T-helper 2 cell treated with Interferon-gamma antibody and Interleukin-4, amounts not matched to agents 5 μg/mL and 100 μg/mL, for 36 hours (primary cell): ENCODE results near the gene GCM1.

ENCODE experiments used
- DNase-seq: peaks from one replicate; pipeline ENCODE4 v3.0.0; 2021; ENCODE audit warnings: low spot score
- H3K27ac Mint-ChIP-seq: one replicate; pipeline ENCODE4 v1.8.0; 2021; ENCODE audit warnings: mild to moderate bottlenecking, mixed read lengths
- H3K27me3 Mint-ChIP-seq: one replicate; pipeline ENCODE4 v1.8.0; 2021; ENCODE audit warnings: low read depth, mixed read lengths
- H3K36me3 Mint-ChIP-seq: one replicate; pipeline ENCODE4 v1.8.0; 2021; ENCODE audit warnings: low read depth, mixed read lengths
- H3K4me1 Mint-ChIP-seq: one replicate; pipeline ENCODE4 v1.8.0; 2021; ENCODE audit warnings: low read depth, mixed read lengths
- H3K4me3 Mint-ChIP-seq: one replicate; pipeline ENCODE4 v1.8.0; 2022; ENCODE audit warnings: mild to moderate bottlenecking, moderate library complexity, mixed read lengths
- H3K9me3 Mint-ChIP-seq: one replicate; pipeline ENCODE4 v1.8.0; 2021; ENCODE audit warnings: mixed read lengths

Gene GCM1, protein sequence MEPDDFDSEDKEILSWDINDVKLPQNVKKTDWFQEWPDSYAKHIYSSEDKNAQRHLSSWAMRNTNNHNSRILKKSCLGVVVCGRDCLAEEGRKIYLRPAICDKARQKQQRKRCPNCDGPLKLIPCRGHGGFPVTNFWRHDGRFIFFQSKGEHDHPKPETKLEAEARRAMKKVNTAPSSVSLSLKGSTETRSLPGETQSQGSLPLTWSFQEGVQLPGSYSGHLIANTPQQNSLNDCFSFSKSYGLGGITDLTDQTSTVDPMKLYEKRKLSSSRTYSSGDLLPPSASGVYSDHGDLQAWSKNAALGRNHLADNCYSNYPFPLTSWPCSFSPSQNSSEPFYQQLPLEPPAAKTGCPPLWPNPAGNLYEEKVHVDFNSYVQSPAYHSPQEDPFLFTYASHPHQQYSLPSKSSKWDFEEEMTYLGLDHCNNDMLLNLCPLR

DNA sequence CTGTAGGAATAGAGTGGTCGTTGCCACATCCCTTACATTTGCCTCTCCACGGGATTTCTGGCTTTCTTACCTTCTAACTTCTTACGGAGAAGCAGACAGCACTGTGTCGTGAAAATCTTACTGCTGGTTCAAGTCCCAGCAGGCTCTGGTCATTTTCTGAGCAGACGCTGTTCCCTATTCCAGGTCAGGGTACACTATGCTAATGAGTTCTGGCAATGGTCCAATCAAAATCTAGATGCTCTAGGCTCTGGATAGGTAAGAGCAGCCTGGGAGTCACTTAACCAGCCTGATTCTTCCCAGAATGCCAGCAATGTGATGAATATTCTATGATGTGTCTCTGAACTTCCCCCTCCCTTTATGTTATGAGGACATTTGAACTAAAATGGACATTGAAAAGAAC lies at the start of gene GCM1:
GCM1 (minus strand) TSS at position 158 of the 400 bp plus-strand sequence. CDS start 3,209 bp downstream, outside the sequence.
- H3K27me3 Mint-ChIP-seq, result peaks cover 9% of the 10 kb centered on the region
- no peaks in the 10 kb centered on the region for H3K9me3 Mint-ChIP-seq
- no peak for DNase-seq
- no peak within 1 kb of the TSS for H3K4me3 Mint-ChIP-seq
- no peaks in the 10 kb centered on the region for H3K4me1 Mint-ChIP-seq
- no peak within 1 kb of the TSS for H3K27ac Mint-ChIP-seq
- H3K36me3 Mint-ChIP-seq, result no peaks in the 10 kb centered on the region

DNA sequence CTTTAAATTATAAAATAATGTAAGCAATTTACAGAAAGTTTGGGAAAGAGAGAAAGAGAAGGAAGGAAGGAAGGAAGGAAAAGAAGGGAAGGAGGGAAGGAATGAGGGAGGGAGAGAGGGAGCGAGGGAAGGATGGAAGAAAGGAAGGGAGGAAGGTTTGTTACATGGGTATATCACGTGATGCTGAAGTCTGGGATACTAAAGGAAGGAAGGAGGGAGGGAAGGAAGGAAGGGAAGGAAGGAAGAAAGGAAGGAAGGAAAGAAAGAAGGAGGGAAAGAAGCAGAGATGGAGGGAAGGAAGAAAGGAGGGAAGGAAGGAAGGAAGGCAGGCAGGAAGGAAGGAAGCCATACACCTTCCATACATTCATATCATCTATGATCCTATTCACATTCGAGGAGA lies 48.9 kb upstream of the GCM1 start:
- Mint-ChIP-seq H3K4me1 (peaks cover 6% of the 10 kb centered on the region), H3K4me3 (no peak overlapping the region), H3K27ac (no peak overlapping the region), H3K27me3 (peaks cover 4% of the 10 kb centered on the region), H3K36me3 (no peaks in the 10 kb centered on the region), H3K9me3 (no peaks in the 10 kb centered on the region)
- no peak for DNase-seq

DNA sequence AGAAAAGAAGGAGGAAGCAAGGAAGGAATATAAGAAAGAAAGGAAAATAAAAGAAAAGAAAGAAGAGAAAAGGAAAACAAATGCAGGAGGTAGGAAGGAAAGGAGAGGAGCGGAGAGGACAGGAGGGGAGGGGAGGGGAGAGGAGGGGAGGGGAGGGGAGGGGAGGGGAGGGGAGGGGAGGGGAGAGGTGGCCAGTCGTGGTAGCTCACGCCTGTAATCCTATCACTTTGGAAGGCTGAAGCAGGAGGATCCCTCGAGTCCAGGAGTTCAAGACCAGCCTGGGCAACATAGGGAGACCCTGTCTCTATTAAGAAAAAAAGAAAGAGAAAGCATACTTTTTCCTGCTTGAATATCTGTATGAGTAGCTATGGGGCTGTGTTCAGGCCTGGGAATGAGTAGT lies 46.4 kb upstream of the GCM1 start:
- no peak for DNase-seq
- H3K27ac Mint-ChIP-seq, result no peak overlapping the region
- peaks cover 4% of the 10 kb centered on the region for H3K27me3 Mint-ChIP-seq
- H3K36me3 Mint-ChIP-seq, result no peaks in the 10 kb centered on the region
- no peak overlapping the region for H3K4me3 Mint-ChIP-seq
- H3K9me3 Mint-ChIP-seq, result no peaks in the 10 kb centered on the region
- peaks cover 8% of the 10 kb centered on the region for H3K4me1 Mint-ChIP-seq

DNA sequence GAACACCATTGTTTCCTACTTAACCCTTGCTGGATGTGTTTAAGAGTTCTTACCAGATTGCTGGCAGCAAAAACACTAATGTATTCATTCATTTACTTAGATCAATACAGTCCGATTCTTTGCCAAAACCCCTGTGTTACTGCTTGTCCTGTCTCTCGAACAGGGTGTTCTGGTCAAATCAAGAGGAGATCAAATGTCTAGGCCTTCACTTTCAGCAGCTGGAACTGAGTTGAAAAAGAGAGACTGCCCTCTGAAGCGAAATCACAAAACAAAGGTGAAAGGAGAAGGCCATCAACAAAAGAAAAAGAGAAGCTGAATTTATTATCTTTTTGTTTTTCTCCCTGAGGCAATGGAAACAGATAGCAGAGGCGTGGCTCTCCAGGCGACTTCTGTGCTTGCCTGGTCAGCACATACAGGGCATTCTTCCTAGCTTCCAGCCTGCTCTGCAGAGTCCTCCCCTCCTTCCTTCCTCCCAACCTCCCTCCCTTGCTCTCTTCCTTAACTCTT lies 44.1 kb upstream of the GCM1 start:
- Mint-ChIP-seq H3K9me3 (no peaks in the 10 kb centered on the region), H3K4me3 (no peak overlapping the region), H3K4me1 (peaks cover 14% of the 10 kb centered on the region), H3K36me3 (no peaks in the 10 kb centered on the region), H3K27ac (no peak overlapping the region), H3K27me3 (peaks cover 2% of the 10 kb centered on the region)
- no peak for DNase-seq

DNA sequence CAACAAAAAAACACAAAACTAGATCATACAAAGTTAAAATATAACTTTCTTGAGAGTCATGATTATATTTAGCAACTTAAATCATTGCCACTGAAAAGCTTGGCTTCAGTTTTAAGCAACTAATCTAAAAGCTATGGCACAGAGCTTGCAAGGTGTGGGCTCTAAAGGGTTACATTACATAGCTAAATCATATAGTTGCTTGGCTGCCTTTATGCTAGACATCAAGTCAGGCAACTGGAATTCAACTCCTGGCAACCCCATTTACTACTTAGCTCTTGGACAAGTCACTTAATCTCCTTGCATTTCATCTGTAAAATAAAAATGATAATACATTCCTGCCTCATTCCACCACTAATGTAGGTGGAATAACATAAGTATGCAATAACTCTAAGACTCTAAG lies 40.9 kb upstream of the GCM1 start:
- H3K4me3 Mint-ChIP-seq, result no peak overlapping the region
- no peaks in the 10 kb centered on the region for H3K36me3 Mint-ChIP-seq
- H3K4me1 Mint-ChIP-seq, result peaks cover 13% of the 10 kb centered on the region
- no peaks in the 10 kb centered on the region for H3K27me3 Mint-ChIP-seq
- no peaks in the 10 kb centered on the region for H3K9me3 Mint-ChIP-seq
- no peak for DNase-seq
- no peak overlapping the region for H3K27ac Mint-ChIP-seq

DNA sequence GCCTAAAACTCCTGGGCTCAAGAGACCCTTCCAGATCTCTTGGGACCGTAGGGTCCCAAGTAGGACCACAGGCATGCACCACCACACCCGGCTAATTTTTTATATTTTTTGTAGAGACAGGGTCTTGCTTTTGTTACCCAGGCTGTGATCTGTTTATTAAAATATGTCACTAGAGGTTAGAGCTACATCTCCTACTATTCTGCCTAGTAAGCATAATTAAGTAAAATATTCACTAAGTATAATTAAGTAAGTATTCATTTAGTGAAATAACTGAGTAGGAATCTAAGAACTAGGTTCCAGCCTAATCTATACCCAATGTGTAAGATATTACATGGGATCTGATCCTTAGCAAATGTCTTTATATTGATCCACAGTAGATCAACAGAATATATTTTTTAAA lies 40.2 kb upstream of the GCM1 start:
- no peak for DNase-seq
- Mint-ChIP-seq H3K27ac (peak overlapping the region; percentile 88), H3K4me1 (peaks cover 13% of the 10 kb centered on the region), H3K4me3 (peak overlapping the region; percentile 77), H3K9me3 (no peaks in the 10 kb centered on the region), H3K36me3 (no peaks in the 10 kb centered on the region), H3K27me3 (no peaks in the 10 kb centered on the region)

DNA sequence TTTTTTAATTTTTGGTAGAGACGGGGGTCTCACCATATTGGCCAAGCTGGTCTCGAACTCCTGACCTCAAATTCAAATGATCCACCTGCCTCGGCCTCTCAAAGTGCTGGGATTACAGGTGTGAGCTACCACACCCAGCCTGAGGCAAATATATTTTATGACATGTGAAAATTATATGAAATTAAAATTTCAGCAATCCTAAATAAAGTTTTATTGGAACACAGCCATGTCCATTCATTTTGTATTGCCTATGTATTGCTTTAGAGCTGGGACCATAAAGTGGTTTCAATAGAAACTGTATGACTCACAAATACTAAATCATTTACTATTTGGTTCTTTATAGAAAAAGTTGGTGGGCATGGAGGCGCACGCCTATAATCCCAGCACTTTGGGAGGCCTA lies 32.0 kb upstream of the GCM1 start:
- H3K9me3 Mint-ChIP-seq, result no peaks in the 10 kb centered on the region
- no peaks in the 10 kb centered on the region for H3K27me3 Mint-ChIP-seq
- H3K27ac Mint-ChIP-seq, result no peak overlapping the region
- H3K4me3 Mint-ChIP-seq, result no peak overlapping the region
- no peaks in the 10 kb centered on the region for H3K36me3 Mint-ChIP-seq
- H3K4me1 Mint-ChIP-seq, result peaks cover 4% of the 10 kb centered on the region
- DNase-seq, result no peak

DNA sequence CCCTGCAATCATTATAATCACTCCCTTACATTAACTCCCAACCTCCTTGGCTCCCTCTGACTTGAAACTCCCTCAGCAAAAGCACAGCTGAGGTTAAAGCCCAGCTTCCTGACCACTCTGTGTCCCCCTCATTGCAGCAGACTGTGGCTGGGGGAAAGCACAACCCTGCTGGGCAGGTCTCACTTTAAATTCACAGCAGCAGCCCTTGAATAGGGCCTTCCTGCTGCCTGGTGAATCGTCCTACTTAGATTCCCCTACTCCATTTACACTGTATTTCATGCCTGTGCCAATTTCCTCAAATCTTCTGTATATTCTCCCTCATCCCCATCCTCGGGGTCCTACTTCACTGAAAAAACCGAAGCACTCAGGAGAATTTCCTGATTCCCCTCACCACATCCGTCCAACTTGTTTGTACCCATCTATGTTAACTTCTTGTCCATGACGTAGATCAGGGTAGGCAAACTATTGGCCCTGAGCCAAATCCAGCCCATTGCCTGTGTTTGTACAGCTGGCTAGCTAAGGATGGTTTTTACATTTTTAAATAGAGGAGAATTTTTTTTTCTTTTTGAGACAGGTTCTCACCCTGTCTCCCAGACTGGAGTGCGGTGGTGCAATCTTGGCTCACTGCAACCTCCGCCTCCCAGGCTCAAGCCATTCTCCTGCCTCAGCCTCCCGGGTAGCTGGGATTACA lies 31.5 kb upstream of the GCM1 start:
- peaks cover 4% of the 10 kb centered on the region for H3K4me1 Mint-ChIP-seq
- H3K27ac Mint-ChIP-seq, result no peak overlapping the region
- no peaks in the 10 kb centered on the region for H3K27me3 Mint-ChIP-seq
- no peak for DNase-seq
- H3K4me3 Mint-ChIP-seq, result no peak overlapping the region
- H3K9me3 Mint-ChIP-seq, result no peaks in the 10 kb centered on the region
- no peaks in the 10 kb centered on the region for H3K36me3 Mint-ChIP-seq

DNA sequence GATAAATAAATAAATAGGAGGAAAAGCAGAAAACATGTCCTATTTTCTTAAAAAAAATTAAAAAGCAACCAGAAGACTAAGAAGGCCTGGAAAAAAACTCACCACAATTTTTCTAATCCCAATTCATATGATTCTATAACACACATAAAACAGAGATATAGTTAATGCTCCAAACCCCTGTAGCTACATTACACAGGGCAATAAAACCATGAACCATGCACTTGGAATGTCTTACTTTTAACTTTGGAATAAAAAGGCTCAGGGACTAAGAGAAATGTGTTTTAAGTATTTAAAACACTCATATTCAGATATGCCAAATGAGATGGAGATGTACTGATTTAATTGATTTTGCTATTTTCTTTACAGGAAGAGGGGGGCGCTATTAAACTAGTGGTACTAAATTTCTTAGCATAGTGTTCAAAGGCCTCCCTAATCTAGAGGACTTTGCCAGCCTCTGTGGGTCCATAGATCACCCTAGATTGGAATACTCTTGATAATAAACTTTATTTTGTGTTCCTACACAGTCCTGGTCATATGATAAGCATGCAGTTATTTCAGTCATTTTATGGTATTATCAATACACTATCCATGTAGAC lies 30.3 kb upstream of the GCM1 start:
- H3K4me1 Mint-ChIP-seq, result peaks cover 4% of the 10 kb centered on the region

DNA sequence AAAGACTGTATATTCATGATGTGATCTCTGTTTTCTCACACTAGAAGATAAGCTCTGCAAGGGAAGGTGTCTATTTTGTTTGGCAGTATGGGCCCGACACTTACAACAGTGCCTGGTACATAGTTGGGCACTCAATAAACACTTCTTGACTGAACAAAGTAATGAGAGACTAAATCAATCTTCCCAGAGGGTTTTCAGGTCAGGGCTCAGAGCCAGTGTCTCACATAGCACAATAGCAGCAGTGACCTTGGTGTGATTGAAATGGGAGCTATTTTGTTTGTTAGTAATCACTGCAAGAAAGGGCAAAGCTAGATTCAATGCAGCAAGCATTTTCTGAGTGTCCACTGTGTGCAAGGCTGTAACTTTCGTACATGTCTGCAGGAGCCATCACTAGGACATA lies 26.4 kb upstream of the GCM1 start:
- DNase-seq, result no peak
- H3K4me1 Mint-ChIP-seq, result peaks cover 2% of the 10 kb centered on the region
- no peaks in the 10 kb centered on the region for H3K36me3 Mint-ChIP-seq
- no peaks in the 10 kb centered on the region for H3K9me3 Mint-ChIP-seq
- H3K27me3 Mint-ChIP-seq, result no peaks in the 10 kb centered on the region
- no peak overlapping the region for H3K4me3 Mint-ChIP-seq
- no peak overlapping the region for H3K27ac Mint-ChIP-seq

More for the DNA sequence above, 30.3 kb upstream of the GCM1 start:
- Mint-ChIP-seq H3K27me3 (no peaks in the 10 kb centered on the region), H3K4me3 (no peak overlapping the region), H3K27ac (no peak overlapping the region), H3K36me3 (no peaks in the 10 kb centered on the region), H3K9me3 (no peaks in the 10 kb centered on the region)
- no peak for DNase-seq

DNA sequence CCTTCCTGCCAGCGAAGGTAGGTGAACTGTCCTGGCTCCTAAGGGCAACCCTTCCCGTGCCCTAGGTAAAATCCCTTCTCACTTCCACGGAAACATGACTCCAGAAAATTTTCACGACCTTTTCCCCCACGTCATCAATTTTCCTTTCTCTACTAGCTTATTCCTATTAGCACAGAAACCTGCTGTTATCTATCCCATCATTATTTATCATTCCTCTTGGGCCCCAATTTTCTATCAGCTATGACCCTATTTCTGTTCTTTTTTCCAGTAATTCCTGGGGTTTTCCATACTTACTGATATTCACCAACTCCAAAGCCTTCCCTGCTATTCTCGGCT lies 23.8 kb upstream of the GCM1 start:
- DNase-seq, result no peak
- Mint-ChIP-seq H3K9me3 (no peaks in the 10 kb centered on the region), H3K4me3 (no peak overlapping the region), H3K27ac (no peak overlapping the region), H3K27me3 (peaks cover under 1% of the 10 kb centered on the region), H3K36me3 (no peaks in the 10 kb centered on the region), H3K4me1 (no peaks in the 10 kb centered on the region)

DNA sequence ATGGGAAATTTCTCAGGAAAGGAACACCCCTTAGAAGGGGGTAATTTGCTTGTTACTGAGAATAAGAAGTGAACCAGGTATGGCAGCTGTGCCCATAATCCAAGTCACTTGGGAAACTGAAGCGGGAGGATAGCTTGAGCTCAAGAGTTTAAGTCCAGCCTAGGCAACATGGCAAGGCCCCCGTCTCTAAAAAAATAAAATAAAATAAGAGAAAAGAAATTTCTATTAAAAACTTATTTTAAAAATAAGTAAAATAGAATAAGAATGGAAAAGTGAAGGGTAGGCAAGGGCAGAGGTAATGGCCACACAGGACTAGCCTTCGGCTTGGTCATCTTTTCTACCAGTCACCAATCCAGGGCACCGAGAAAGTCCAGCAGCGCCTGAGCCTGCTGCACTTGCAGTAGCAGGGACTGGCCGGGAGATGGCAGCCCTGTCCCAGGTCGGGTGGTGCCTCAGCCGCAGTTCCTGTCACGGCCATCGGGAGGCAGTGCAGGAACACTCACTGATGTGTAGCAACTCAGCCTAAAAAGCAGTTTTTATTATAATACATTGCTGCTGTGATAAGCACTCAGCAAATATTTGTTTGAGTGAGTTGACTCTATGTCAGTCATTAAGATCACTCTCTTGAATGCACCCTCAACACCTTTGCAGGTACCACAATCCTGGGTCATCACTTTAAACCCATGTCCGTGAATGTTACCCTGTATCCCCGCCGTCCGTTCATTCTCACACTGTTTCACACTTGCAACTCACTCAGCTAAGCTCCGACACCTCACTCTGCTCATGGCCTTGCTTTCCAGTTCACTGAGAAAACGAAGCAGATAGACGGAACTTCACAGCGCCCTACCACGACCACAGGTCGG lies 23.2 kb upstream of the GCM1 start:
- Mint-ChIP-seq H3K27me3 (peaks cover 4% of the 10 kb centered on the region), H3K4me3 (no peak overlapping the region), H3K4me1 (peaks cover 2% of the 10 kb centered on the region), H3K9me3 (no peaks in the 10 kb centered on the region), H3K36me3 (no peaks in the 10 kb centered on the region), H3K27ac (no peak overlapping the region)
- peak; percentile 82 for DNase-seq

DNA sequence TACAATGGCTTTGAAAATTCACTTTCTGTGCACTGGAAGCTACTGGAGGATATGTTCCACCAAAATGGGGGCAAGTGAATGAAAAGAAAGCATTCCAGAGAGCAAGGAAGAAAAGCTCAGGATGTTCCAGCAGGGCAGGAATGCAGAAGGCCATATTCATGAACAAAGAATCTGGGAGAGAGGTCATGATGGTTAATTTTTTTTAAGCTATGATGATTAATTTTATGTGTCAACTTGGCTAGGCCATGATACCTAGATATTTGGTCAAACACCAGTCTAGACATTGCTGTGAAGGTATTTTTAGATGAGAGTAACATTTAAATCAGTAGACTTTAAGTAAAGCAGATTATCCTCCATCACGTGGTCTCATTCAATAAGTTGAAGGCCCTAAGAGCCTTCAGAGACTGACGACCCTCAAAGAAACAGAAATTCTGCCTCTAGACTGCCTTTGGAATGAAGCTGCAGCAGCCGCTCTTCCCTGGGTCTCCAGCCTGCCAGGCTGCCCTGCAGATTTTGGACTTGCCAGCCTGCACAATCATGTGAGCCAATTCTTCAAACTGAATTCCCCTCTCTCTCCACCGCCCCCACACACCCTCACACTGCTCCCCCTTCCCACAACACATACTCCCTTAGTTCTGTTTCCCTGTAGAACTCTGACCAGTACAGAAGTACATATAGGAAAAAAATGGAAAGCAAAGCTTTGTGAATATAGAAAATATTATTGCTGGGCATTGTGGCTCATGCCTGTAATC lies 20.1 kb upstream of the GCM1 start:
- no peak overlapping the region for H3K27ac Mint-ChIP-seq
- H3K27me3 Mint-ChIP-seq, result peaks cover 4% of the 10 kb centered on the region
- no peak for DNase-seq
- no peak overlapping the region for H3K4me3 Mint-ChIP-seq
- H3K4me1 Mint-ChIP-seq, result peaks cover 2% of the 10 kb centered on the region
- H3K36me3 Mint-ChIP-seq, result no peaks in the 10 kb centered on the region
- no peaks in the 10 kb centered on the region for H3K9me3 Mint-ChIP-seq
